Liver (tissue), 9 donors: ENCODE measurements around the gene GSPT1. TPM values are rescaled to one million over a fixed set of nuclear protein-coding genes. Genes with fewer than 3 reads are reported as not detected.

Experiments used
- DNase-seq: peaks from one replicate; pipeline ENCODE4 v3.0.0-alpha.2; 2017; ENCODE audit warnings: low spot score
- H3K27ac ChIP-seq, 2 donors: one replicate each; pipeline ENCODE4 v1.7.0; 2013; ENCODE audit warnings: inconsistent platforms in 2 of 2, low read length in 2 of 2, control low read depth in 1 of 2, low read depth in 1 of 2, mild to moderate bottlenecking in 1 of 2
- H3K27me3 ChIP-seq, 4 donors: one replicate each; pipeline versions ENCODE4 v1.6.1 to v1.7.0; 2013; ENCODE audit warnings: low read length in 3 of 4, inconsistent platforms in 1 of 4, mild to moderate bottlenecking in 1 of 4, moderate library complexity in 1 of 4; ENCODE audit not compliant: control insufficient read depth in 4 of 4, insufficient read depth in 4 of 4
- H3K36me3 ChIP-seq, 4 donors: one replicate each; pipeline versions ENCODE4 v1.6.1 to v1.7.0; 2013; ENCODE audit warnings: low read length in 3 of 4, mild to moderate bottlenecking in 3 of 4, low read depth in 1 of 4, moderate library complexity in 1 of 4; ENCODE audit not compliant: control insufficient read depth in 4 of 4, insufficient read depth in 3 of 4
- H3K4me1 ChIP-seq, 4 donors: one replicate each; pipeline versions ENCODE4 v1.6.1 to v1.7.0; 2013; ENCODE audit warnings: low read length in 3 of 4, mild to moderate bottlenecking in 3 of 4, moderate library complexity in 1 of 4; ENCODE audit not compliant: control insufficient read depth in 4 of 4, insufficient read depth in 4 of 4
- H3K4me3 ChIP-seq, 3 donors: one replicate each; pipeline versions ENCODE4 v1.6.1 to v1.7.0; 2013; ENCODE audit warnings: low read length in 3 of 3, control low read depth in 1 of 3, low read depth in 1 of 3, mild to moderate bottlenecking in 1 of 3
- H3K9ac ChIP-seq, 2 donors: one replicate each; pipeline ENCODE4 v1.7.0; 2013; ENCODE audit warnings: low read length in 2 of 2, mild to moderate bottlenecking in 2 of 2, moderate library complexity in 2 of 2, control low read depth in 1 of 2, low read depth in 1 of 2
- H3K9me3 ChIP-seq, 4 donors: one replicate each; pipeline versions ENCODE4 v1.6.1 to v1.7.0; 2013; ENCODE audit warnings: low read length in 3 of 4; ENCODE audit not compliant: control insufficient read depth in 4 of 4
- ATF3 ChIP-seq: IDR thresholded peaks from 2 replicates; pipeline ENCODE4 v1.6.1; 2016; ENCODE audit warnings: antibody characterized with exemption
- CTCF ChIP-seq: fragments of 150-350 bp; IDR thresholded peaks from 2 replicates; pipeline ENCODE4 v1.5.1; 2017; ENCODE audit warnings: improper control_type of control experiment, low read depth, low read length; ENCODE audit not compliant: missing input control
- EGR1 ChIP-seq, 2 donors: IDR thresholded peaks; 2 replicates each; pipeline ENCODE4 v1.6.1; 2016 to 2018; ENCODE audit warnings: antibody characterized with exemption in 2 of 2, low read depth in 2 of 2
- FOXA1 ChIP-seq: IDR thresholded peaks from 2 replicates; pipeline ENCODE4 v1.6.1; 2016; ENCODE audit warnings: antibody characterized with exemption
- FOXA2 ChIP-seq: IDR thresholded peaks from 2 replicates; pipeline ENCODE4 v1.6.1; 2016; ENCODE audit warnings: antibody characterized with exemption
- GABPA ChIP-seq, 2 donors: IDR thresholded peaks in 1 of 2; conservative IDR thresholded peaks in 1 of 2; 2 replicates each; pipeline ENCODE4 v1.6.1; 2016; ENCODE audit warnings: antibody characterized with exemption in 2 of 2, mild to moderate bottlenecking in 1 of 2, moderate library complexity in 1 of 2
- HNF4A ChIP-seq, 2 donors: conservative IDR thresholded peaks; 2 replicates each; pipeline ENCODE4 v1.6.1; 2016; ENCODE audit warnings: antibody characterized with exemption in 2 of 2, mild to moderate bottlenecking in 2 of 2
- HNF4G ChIP-seq: IDR thresholded peaks from 2 replicates; pipeline ENCODE4 v1.6.1; 2016; ENCODE audit warnings: antibody characterized with exemption
- JUND ChIP-seq, 2 donors: IDR thresholded peaks; 2 replicates each; pipeline ENCODE4 v1.6.1; 2016; ENCODE audit warnings: antibody characterized with exemption in 2 of 2
- MAX ChIP-seq: IDR thresholded peaks from 2 replicates; pipeline ENCODE4 v1.6.1; 2016; ENCODE audit warnings: antibody characterized with exemption
- NR2F2 ChIP-seq: IDR thresholded peaks from 2 replicates; pipeline ENCODE4 v1.6.1; 2016; ENCODE audit warnings: antibody characterized with exemption
- RAD21 ChIP-seq, 2 donors: IDR thresholded peaks; 2 replicates each; pipeline ENCODE4 v1.6.1; 2016; ENCODE audit warnings: antibody characterized with exemption in 2 of 2, mild to moderate bottlenecking in 2 of 2
- REST ChIP-seq: IDR thresholded peaks from 2 replicates; pipeline ENCODE4 v1.6.1; 2016; ENCODE audit warnings: antibody characterized with exemption, mild to moderate bottlenecking
- RXRA ChIP-seq, 2 donors: IDR thresholded peaks; 2 replicates each; pipeline ENCODE4 v1.6.1; 2017 to 2018; ENCODE audit warnings: antibody characterized with exemption in 2 of 2, mild to moderate bottlenecking in 1 of 2
- SP1 ChIP-seq: IDR thresholded peaks from 2 replicates; pipeline ENCODE4 v1.6.1; 2018; ENCODE audit warnings: antibody characterized with exemption, mild to moderate bottlenecking
- TAF1 ChIP-seq: conservative IDR thresholded peaks from 2 replicates; pipeline ENCODE4 v1.6.1; 2016; ENCODE audit warnings: antibody characterized with exemption, mild to moderate bottlenecking
- YY1 ChIP-seq: IDR thresholded peaks from 2 replicates; pipeline ENCODE4 v1.6.1; 2016; ENCODE audit warnings: antibody characterized with exemption, mild to moderate bottlenecking
- ZBTB33 ChIP-seq: IDR thresholded peaks from 2 replicates; pipeline ENCODE4 v1.6.1; 2016; ENCODE audit warnings: antibody characterized with exemption
- WGBS: extraction: QIAGEN DNeasy Blood & Tissue Kit; methylation state at CpG from one replicate; pipeline ENCODE4 v1.1.7; 2013; 5-methylcytosine and 5-hydroxymethylcytosine counted together
- polyA plus RNA-seq, 2 donors: library from polyadenylated mRNA; stranded (reverse) in 1 of 2; unstranded in 1 of 2; fragments of 200-250 nt in 1 of 2; fragments of >200 nt in 1 of 2; fragmentation: Nextera tagmentation in 1 of 2; extraction: Ambion mirVana in 1 of 2; gene quantifications; one replicate each; pipeline versions ENCODE4 v1.2.1 to v1.2.3, GENCODE V29; 2013 to 2015
- total RNA-seq, 2 donors: library from RNA; depleted of rRNA; stranded (reverse); fragments of >200 nt; gene quantifications; one replicate each; pipeline ENCODE4 v1.2.3, GENCODE V29; 2014
- donor health status: healthy.
- donor health status: healthy.
- donor health status: healthy.
- donor health status: healthy.
- donor health status: healthy.

GSPT1 gene
- total and polyA plus RNA-seq, 4 donors, result 24.2 to 67.6 (median 41.9) TPM

- 81% methylated on average over 4 of the region's 4 CpGs for WGBS
- H3K9me3 ChIP-seq, result no peaks in the 10 kb centered on the region
- H3K36me3 ChIP-seq, result peaks cover 0 to 3% (median 0%) of the 10 kb centered on the region in 4 donors
- no peak overlapping the region for H3K4me3 ChIP-seq
- TF ChIP-seq JUND (IDR thresholded peaks at IDR 0.05), result no peak
- H3K27me3 ChIP-seq, result no peaks in the 10 kb centered on the region
- H3K4me1 ChIP-seq, result peaks cover 2 to 17% (median 9%) of the 10 kb centered on the region in 4 donors
- no peak overlapping the region for H3K27ac ChIP-seq
- no peak overlapping the region for H3K9ac ChIP-seq
- no peak for DNase-seq
Observed at GRCh38 chr16:11857161-11857560, 58.6 kb downstream of the GSPT1 start.

- Histone ChIP-seq H3K4me1 (peaks cover 2 to 29% (median 14%) of the 10 kb centered on the region in 4 donors), H3K27ac (peak overlapping the region; percentile 81 to 91), H3K36me3 (peaks cover 5 to 19% (median 12%) of the 10 kb centered on the region in 4 donors), H3K9ac (peak overlapping the region; percentile 89 to 90), H3K4me3 (peak overlapping the region; percentile 72 to 96 (median 78)), H3K27me3 (no peaks in the 10 kb centered on the region), H3K9me3 (no peaks in the 10 kb centered on the region)
- WGBS, result 39% methylated on average over 33 of the region's 33 CpGs
- DNase-seq, result no peak
- TF ChIP-seq FOXA2 (no peak), ATF3 (no peak), TAF1 (no peak), RAD21 (IDR thresholded peaks at IDR 0.05) (no peak), MAX (no peak), EGR1 (IDR thresholded peaks at IDR 0.05; ENCODE audit: low read depth in 2 of 2) (no peak), FOXA1 (no peak), NR2F2 (no peak), YY1 (no peak), ZBTB33 (no peak), GABPA (IDR thresholded peaks at IDR 0.05 in 1 of 2, conservative IDR thresholded peaks at IDR 0.05 in 1 of 2) (no peak), CTCF (no peak), RXRA (IDR thresholded peaks at IDR 0.05) (no peak), HNF4G (no peak), JUND (IDR thresholded peaks at IDR 0.05) (no peak), SP1 (no peak), HNF4A (conservative IDR thresholded peaks at IDR 0.05) (no peak), REST (no peak)
Observed at GRCh38 chr16:11852092-11852809, 63.5 kb downstream of the GSPT1 start.
